Stimulated activated CD8-positive, alpha-beta memory T cell treated with anti-CD3 and anti-CD28 coated beads, Interleukin-2, amount 100 ng/mL, for 1 hour (primary cell): Measurements from ENCODE around the gene CDC42BPB.

Source experiments
- DNase-seq, 2 donors: peaks; one replicate each; pipeline ENCODE4 v3.0.0-alpha.2; 2020; ENCODE audit warnings: low read depth in 2 of 2

Gene CDC42BPB

GRCh38 chr14:103073876-103074728 lies 16.8 kb upstream of the CDC42BPB start:
- DNase-seq, result no peak

GRCh38 chr14:103073367-103073875 lies 16.1 kb upstream of the CDC42BPB start:
- DNase-seq, result no peak

GRCh38 chr14:103072595-103073366 lies 15.4 kb upstream of the CDC42BPB start:
- DNase-seq, result no peak

- no peak for DNase-seq
These were observed 14.3 kb upstream of the CDC42BPB start for GRCh38 chr14:103071544-103072251.

- DNase-seq, result no peak
These were observed 13.7 kb upstream of the CDC42BPB start for GRCh38 chr14:103070971-103071542.

GRCh38 chr14:103070263-103070885 lies 13.0 kb upstream of the CDC42BPB start:
- no peak for DNase-seq

- DNase-seq, result no peak
These were observed 11.2 kb upstream of the CDC42BPB start for GRCh38 chr14:103068351-103069073.

GRCh38 chr14:103067231-103067954 lies 10.0 kb upstream of the CDC42BPB start:
- DNase-seq, result no peak

- no peak for DNase-seq
These were observed 9.1 kb upstream of the CDC42BPB start for GRCh38 chr14:103066399-103066798.

- no peak for DNase-seq
These were observed 8.5 kb upstream of the CDC42BPB start for GRCh38 chr14:103065861-103066260.

GRCh38 chr14:103064978-103065377 lies 7.6 kb upstream of the CDC42BPB start:
- no peak for DNase-seq

- no peak for DNase-seq
These were observed 7.1 kb upstream of the CDC42BPB start for GRCh38 chr14:103064436-103064835.

- DNase-seq, result no peak
These were observed 4.2 kb upstream of the CDC42BPB start for GRCh38 chr14:103061482-103061976.

- DNase-seq, result no peak
These were observed 2.2 kb upstream of the CDC42BPB start for GRCh38 chr14:103059556-103059955.

- DNase-seq, result no peak
These were observed 1.1 kb upstream of the CDC42BPB start for GRCh38 chr14:103058164-103059055.

- DNase-seq, result no peak
These were observed 349 bp downstream of the CDC42BPB start for GRCh38 chr14:103057028-103057371.

- DNase-seq, result no peak
These were observed 874 bp downstream of the CDC42BPB start for GRCh38 chr14:103056322-103057027.

GRCh38 chr14:103055695-103056094 lies 1.7 kb downstream of the CDC42BPB start:
- no peak for DNase-seq
